HEK293 (cell line): ENCODE results near the gene CFAP53.

Experiments used
- CTCF ChIA-PET: fragments of 350-600 bp; formaldehyde crosslinking; extraction: SDS; loops from one replicate; lab custom pipeline; 2021; ENCODE audit warnings: antibody characterized with exemption; lab: Yijun Ruan, JAX
- POLR2A ChIA-PET: fragments of 300-600 bp; formaldehyde crosslinking; extraction: SDS; loops from one replicate; lab custom pipeline; 2020; ENCODE audit warnings: antibody characterized with exemption, inconsistent platforms; lab: Yijun Ruan, JAX
- H3K27ac ChIP-seq: fragments of 200-500 bp; sonication (Bioruptor generic); 2 replicates; pipeline ENCODE4 v1.5.1; 2014; ENCODE audit warnings: low read depth, low read length, control low read depth, inconsistent platforms; ENCODE audit errors: extremely low read depth
- H3K36me3 ChIP-seq, 2 experiments: fragments of 200-500 bp in 1 of 2; sonication (Bioruptor generic) in 1 of 2; 1 replicate in 1 of 2; 2 replicates in 1 of 2; pipeline ENCODE4 v1.5.1; 2014 to 2017; ENCODE audit warnings: inconsistent platforms in 2 of 2, low read length in 2 of 2; ENCODE audit not compliant: control insufficient read depth in 2 of 2, insufficient read depth in 1 of 2
- H3K4me1 ChIP-seq: fragments of 200-500 bp; sonication (Bioruptor generic); 2 replicates; pipeline ENCODE4 v1.5.1; 2014; ENCODE audit warnings: mild to moderate bottlenecking, low read length, inconsistent platforms; ENCODE audit not compliant: control insufficient read depth, insufficient read depth
- H3K4me3 ChIP-seq: 2 replicates; pipeline ENCODE4 v1.5.1; 2011; ENCODE audit warnings: low read depth, mild to moderate bottlenecking, control low read depth, low read length, moderate library complexity
- H3K9me3 ChIP-seq: fragments of 200-500 bp; sonication (Bioruptor generic); 2 replicates; pipeline ENCODE4 v1.5.1; 2014; ENCODE audit warnings: low read depth, low read length, inconsistent platforms; ENCODE audit not compliant: control insufficient read depth, insufficient read depth
- CTCF ChIP-seq: fragments of 450-650 bp; formaldehyde crosslinking; IDR thresholded peaks from 2 replicates; pipeline ENCODE4 v1.5.1; 2016; ENCODE audit warnings: missing biosample characterization, missing genetic modification characterization
- KLF7 ChIP-seq: fragments of 450-650 bp; formaldehyde crosslinking; IDR thresholded peaks from 2 replicates; pipeline ENCODE4 v1.5.1; 2016; ENCODE audit warnings: missing biosample characterization, missing genetic modification characterization, borderline replicate concordance
- PRDM1 ChIP-seq: fragments of 450-650 bp; formaldehyde crosslinking; IDR thresholded peaks from 2 replicates; pipeline ENCODE4; 2016; ENCODE audit warnings: missing biosample characterization, missing genetic modification characterization
- PRDM10 ChIP-seq: fragments of 450-650 bp; formaldehyde crosslinking; IDR thresholded peaks from 2 replicates; pipeline ENCODE4 v1.5.1; 2016; ENCODE audit warnings: missing biosample characterization, missing genetic modification characterization
- ZBTB48 ChIP-seq: fragments of 450-650 bp; formaldehyde crosslinking; IDR thresholded peaks from 2 replicates; pipeline ENCODE4 v1.5.1; 2016; ENCODE audit warnings: missing biosample characterization, missing genetic modification characterization
- ZEB2 ChIP-seq: fragments of 450-650 bp; formaldehyde crosslinking; IDR thresholded peaks from 2 replicates; pipeline ENCODE4 v1.5.1; 2016; ENCODE audit warnings: missing biosample characterization, missing genetic modification characterization
- ZFHX2 ChIP-seq: fragments of 450-650 bp; formaldehyde crosslinking; conservative IDR thresholded peaks from 2 replicates; pipeline ENCODE4 v1.5.1; 2016; ENCODE audit warnings: missing biosample characterization, missing genetic modification characterization
- ZNF121 ChIP-seq: fragments of 450-650 bp; formaldehyde crosslinking; IDR thresholded peaks from 2 replicates; pipeline ENCODE4 v1.5.1; 2016; ENCODE audit warnings: missing biosample characterization, missing genetic modification characterization
- ZNF157 ChIP-seq: fragments of 450-650 bp; formaldehyde crosslinking; IDR thresholded peaks from 2 replicates; pipeline ENCODE4 v1.5.1; 2016; ENCODE audit warnings: missing biosample characterization, missing genetic modification characterization
- ZNF19 ChIP-seq: fragments of 450-650 bp; formaldehyde crosslinking; IDR thresholded peaks from 2 replicates; pipeline ENCODE4; 2016; ENCODE audit warnings: missing biosample characterization, missing genetic modification characterization, low read depth
- ZNF214 ChIP-seq: fragments of 450-650 bp; formaldehyde crosslinking; IDR thresholded peaks from 2 replicates; pipeline ENCODE4 v1.5.1; 2017; ENCODE audit warnings: missing biosample characterization, mild to moderate bottlenecking, missing genetic modification characterization, borderline replicate concordance
- ZNF274 ChIP-seq, 2 experiments: fragments of 200-500 bp in 1 of 2; fragments of 450-650 bp in 1 of 2; sonication (Bioruptor generic) in 1 of 2; formaldehyde crosslinking in 1 of 2; IDR thresholded peaks; 2 replicates each; pipeline versions ENCODE4 v1.5.1 to v1.6.1; 2014 to 2016; ENCODE audit warnings: borderline replicate concordance in 1 of 2, inconsistent platforms in 1 of 2, low read length in 1 of 2, missing biosample characterization in 1 of 2, missing genetic modification characterization in 1 of 2
- ZNF280C ChIP-seq: fragments of 450-650 bp; formaldehyde crosslinking; IDR thresholded peaks from 2 replicates; pipeline ENCODE4 v1.5.1; 2016; ENCODE audit warnings: missing biosample characterization, missing genetic modification characterization
- ZNF350 ChIP-seq: fragments of 450-650 bp; formaldehyde crosslinking; IDR thresholded peaks from 2 replicates; pipeline ENCODE4 v1.5.0; 2017; ENCODE audit warnings: missing biosample characterization, mild to moderate bottlenecking, missing genetic modification characterization
- ZNF366 ChIP-seq: fragments of 450-650 bp; formaldehyde crosslinking; conservative IDR thresholded peaks from 2 replicates; pipeline ENCODE4 v1.5.1; 2016; ENCODE audit warnings: missing biosample characterization, missing genetic modification characterization
- ZNF561 ChIP-seq: fragments of 450-650 bp; IDR thresholded peaks from 2 replicates; pipeline ENCODE4 v1.5.1; 2018; ENCODE audit warnings: missing biosample characterization, missing genetic modification characterization, borderline replicate concordance
- ZNF658 ChIP-seq: fragments of 450-650 bp; formaldehyde crosslinking; IDR thresholded peaks from 2 replicates; pipeline ENCODE4; 2016; ENCODE audit warnings: missing biosample characterization, missing genetic modification characterization

Gene CFAP53

GRCh38 chr18:50283469-50284209 lies 17.3 kb upstream of the CFAP53 start:
- Histone ChIP-seq H3K36me3 (peaks cover 13 to 54% of the 10 kb centered on the region in 2 experiments), H3K4me1 (peaks cover 6% of the 10 kb centered on the region; the same call in 1 of the 2 replicates), H3K27ac (no peak overlapping the region), H3K4me3 (no peak overlapping the region), H3K9me3 (no peaks in the 10 kb centered on the region)
- TF ChIP-seq ZNF121 (tag by site-specific recombination): no peak
- TF ChIP-seq PRDM10: no peak
- TF ChIP-seq ZNF280C: no peak
- no peak for TF ChIP-seq ZNF214 (tag by site-specific recombination)
- no peak for TF ChIP-seq ZBTB48 (tag by site-specific recombination)
- no peak for TF ChIP-seq ZNF274 (IDR thresholded peaks at IDR 0.05; ENCODE audit: low read length)
- TF ChIP-seq ZNF274 (tag by site-specific recombination; IDR thresholded peaks at IDR 0.05; ENCODE audit: borderline replicate concordance): no peak
- no peak for TF ChIP-seq ZEB2 (tag by site-specific recombination)
- TF ChIP-seq ZNF157 (tag by site-specific recombination): peak; percentile 100
- TF ChIP-seq ZNF19 (tag by site-specific recombination): no peak
- TF ChIP-seq ZNF561 (tag by site-specific recombination): no peak
- no peak for TF ChIP-seq ZNF658 (tag by site-specific recombination)
- TF ChIP-seq ZNF350 (tag by site-specific recombination): no peak
- TF ChIP-seq ZFHX2: peak; percentile 13; the same call in 1 of the 2 replicates
- TF ChIP-seq KLF7 (tag by site-specific recombination): no peak
- ChIA-PET POLR2A (no interaction called here), CTCF (interaction anchor here (0.6 to 2.9 kb wide), 2 partner anchors 15 to 425 kb away, joined by 3 to 10 read pairs; no protein-coding TSS in a partner anchor)

GRCh38 chr18:50282521-50283335 lies 16.4 kb upstream of the CFAP53 start:
- peaks cover 6% of the 10 kb centered on the region; the same call in 1 of the 2 replicates for H3K4me1 ChIP-seq

More at GRCh38 chr18:50282521-50283335, 16.4 kb upstream of the CFAP53 start:
- TF ChIP-seq PRDM1 (tag by site-specific recombination) (peak; percentile 85), ZNF366 (tag by site-specific recombination) (peak; percentile 69), CTCF (tag by site-specific recombination) (no peak)
- no peak overlapping the region for H3K27ac ChIP-seq
- H3K36me3 ChIP-seq: peaks cover 19 to 60% of the 10 kb centered on the region in 2 experiments
- H3K9me3 ChIP-seq: no peaks in the 10 kb centered on the region
- ChIA-PET POLR2A (interaction anchor here (1.3 to 3.2 kb wide), 3 partner anchors 12 to 73 kb away, joined by 7 to 31 read pairs (median 16); partner anchors contain the start of gene CFAP53), CTCF (interaction anchor here (0.6 to 2.9 kb wide), 3 partner anchors 14 to 424 kb away, joined by 3 to 10 read pairs (median 6); no protein-coding TSS in a partner anchor)
- no peak overlapping the region for H3K4me3 ChIP-seq
